Measurements from ENCODE around the gene ITPR1.

DNA sequence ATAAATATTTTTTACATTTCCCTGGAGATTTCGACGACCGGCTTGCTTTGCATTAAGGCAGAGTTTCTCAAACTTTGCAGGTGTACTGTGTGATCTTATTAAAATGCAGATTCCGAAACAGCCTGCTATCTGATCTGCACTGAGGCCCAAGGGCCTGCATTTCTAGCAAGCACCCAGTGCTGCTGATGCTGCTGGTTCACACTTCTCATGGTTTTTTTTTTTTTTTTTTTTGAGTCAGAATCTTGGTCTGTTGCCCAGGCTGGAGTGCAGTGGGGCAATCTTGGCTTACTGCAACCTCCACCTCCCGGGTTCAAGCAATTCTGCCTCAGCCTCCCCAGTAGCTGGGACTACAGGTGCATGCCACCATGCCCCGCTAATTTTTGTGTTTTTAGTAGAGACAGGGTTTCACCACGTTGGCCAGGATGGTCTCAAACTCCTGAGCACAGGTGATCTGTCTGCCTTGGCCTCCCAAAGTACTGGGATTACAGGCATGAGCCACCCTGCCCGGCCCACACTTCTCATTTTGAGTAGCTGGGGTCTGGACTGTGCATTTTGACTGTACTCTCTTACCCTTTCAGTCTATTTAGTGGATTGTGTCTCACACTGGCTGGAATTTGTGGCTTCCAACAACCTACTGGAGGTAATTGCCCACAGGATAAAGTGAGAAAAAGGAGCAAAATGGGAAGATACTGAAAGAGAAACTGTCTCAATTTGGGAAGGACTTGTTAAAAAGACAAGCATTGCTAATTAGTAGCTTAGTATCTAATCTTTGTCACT, 94.1 kb downstream of the ITPR1 start:
- TF ChIP-seq EP300 (IDR thresholded peaks at IDR 0.05; ENCODE audit: borderline replicate concordance in 1 of 2, low read depth in 1 of 2, low read length in 1 of 2) (no peak), RAD21 (IDR thresholded peaks at IDR 0.05; ENCODE audit: low read length) (no peak), GABPA (IDR thresholded peaks at IDR 0.05; ENCODE audit: low read depth) (no peak), TAF1 (IDR thresholded peaks at IDR 0.05; ENCODE audit: borderline replicate concordance, low read depth, low read length) (no peak), TCF12 (IDR thresholded peaks at IDR 0.05) (no peak)
- TF ChIP-seq, protein P1, sequence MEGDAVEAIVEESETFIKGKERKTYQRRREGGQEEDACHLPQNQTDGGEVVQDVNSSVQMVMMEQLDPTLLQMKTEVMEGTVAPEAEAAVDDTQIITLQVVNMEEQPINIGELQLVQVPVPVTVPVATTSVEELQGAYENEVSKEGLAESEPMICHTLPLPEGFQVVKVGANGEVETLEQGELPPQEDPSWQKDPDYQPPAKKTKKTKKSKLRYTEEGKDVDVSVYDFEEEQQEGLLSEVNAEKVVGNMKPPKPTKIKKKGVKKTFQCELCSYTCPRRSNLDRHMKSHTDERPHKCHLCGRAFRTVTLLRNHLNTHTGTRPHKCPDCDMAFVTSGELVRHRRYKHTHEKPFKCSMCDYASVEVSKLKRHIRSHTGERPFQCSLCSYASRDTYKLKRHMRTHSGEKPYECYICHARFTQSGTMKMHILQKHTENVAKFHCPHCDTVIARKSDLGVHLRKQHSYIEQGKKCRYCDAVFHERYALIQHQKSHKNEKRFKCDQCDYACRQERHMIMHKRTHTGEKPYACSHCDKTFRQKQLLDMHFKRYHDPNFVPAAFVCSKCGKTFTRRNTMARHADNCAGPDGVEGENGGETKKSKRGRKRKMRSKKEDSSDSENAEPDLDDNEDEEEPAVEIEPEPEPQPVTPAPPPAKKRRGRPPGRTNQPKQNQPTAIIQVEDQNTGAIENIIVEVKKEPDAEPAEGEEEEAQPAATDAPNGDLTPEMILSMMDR (IDR thresholded peaks at IDR 0.05) = no peak
- TF ChIP-seq, protein P2, sequence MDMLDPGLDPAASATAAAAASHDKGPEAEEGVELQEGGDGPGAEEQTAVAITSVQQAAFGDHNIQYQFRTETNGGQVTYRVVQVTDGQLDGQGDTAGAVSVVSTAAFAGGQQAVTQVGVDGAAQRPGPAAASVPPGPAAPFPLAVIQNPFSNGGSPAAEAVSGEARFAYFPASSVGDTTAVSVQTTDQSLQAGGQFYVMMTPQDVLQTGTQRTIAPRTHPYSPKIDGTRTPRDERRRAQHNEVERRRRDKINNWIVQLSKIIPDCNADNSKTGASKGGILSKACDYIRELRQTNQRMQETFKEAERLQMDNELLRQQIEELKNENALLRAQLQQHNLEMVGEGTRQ (IDR thresholded peaks at IDR 0.05; ENCODE audit: borderline replicate concordance, low read depth, low read length) = no peak
- TF ChIP-seq, protein P3, sequence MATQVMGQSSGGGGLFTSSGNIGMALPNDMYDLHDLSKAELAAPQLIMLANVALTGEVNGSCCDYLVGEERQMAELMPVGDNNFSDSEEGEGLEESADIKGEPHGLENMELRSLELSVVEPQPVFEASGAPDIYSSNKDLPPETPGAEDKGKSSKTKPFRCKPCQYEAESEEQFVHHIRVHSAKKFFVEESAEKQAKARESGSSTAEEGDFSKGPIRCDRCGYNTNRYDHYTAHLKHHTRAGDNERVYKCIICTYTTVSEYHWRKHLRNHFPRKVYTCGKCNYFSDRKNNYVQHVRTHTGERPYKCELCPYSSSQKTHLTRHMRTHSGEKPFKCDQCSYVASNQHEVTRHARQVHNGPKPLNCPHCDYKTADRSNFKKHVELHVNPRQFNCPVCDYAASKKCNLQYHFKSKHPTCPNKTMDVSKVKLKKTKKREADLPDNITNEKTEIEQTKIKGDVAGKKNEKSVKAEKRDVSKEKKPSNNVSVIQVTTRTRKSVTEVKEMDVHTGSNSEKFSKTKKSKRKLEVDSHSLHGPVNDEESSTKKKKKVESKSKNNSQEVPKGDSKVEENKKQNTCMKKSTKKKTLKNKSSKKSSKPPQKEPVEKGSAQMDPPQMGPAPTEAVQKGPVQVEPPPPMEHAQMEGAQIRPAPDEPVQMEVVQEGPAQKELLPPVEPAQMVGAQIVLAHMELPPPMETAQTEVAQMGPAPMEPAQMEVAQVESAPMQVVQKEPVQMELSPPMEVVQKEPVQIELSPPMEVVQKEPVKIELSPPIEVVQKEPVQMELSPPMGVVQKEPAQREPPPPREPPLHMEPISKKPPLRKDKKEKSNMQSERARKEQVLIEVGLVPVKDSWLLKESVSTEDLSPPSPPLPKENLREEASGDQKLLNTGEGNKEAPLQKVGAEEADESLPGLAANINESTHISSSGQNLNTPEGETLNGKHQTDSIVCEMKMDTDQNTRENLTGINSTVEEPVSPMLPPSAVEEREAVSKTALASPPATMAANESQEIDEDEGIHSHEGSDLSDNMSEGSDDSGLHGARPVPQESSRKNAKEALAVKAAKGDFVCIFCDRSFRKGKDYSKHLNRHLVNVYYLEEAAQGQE (IDR thresholded peaks at IDR 0.05; ENCODE audit: low read depth, low read length) = no peak
- TF ChIP-seq, protein P4, sequence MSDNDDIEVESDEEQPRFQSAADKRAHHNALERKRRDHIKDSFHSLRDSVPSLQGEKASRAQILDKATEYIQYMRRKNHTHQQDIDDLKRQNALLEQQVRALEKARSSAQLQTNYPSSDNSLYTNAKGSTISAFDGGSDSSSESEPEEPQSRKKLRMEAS (IDR thresholded peaks at IDR 0.05; ENCODE audit: low read depth) = no peak

Data from SK-N-SH (cell line).